Thymus (tissue), 11 donors: ENCODE data around the gene AQR. TPM values are rescaled to one million over a fixed set of nuclear protein-coding genes. Genes with fewer than 3 reads are reported as not detected.
"Not testable (repeated sequence)": the region's sequence is repeated elsewhere in the genome, so short reads cannot be mapped to it uniquely, and the experiment has no call there.

Experiments
- DNase-seq, 9 donors: peaks; one replicate each; pipeline ENCODE4 v3.0.0-alpha.2; 2013; ENCODE audit warnings: low spot score in 9 of 9, low read depth in 6 of 9, missing footprints in 1 of 9
- H3K27ac ChIP-seq, 2 donors: one replicate each; pipeline ENCODE4 v1.5.1; 2013; ENCODE audit warnings: control low read depth in 1 of 2, low read depth in 1 of 2, low read length in 1 of 2, mild to moderate bottlenecking in 1 of 2, moderate library complexity in 1 of 2
- H3K27me3 ChIP-seq, 2 donors: one replicate each; pipeline ENCODE4 v1.5.1; 2013; ENCODE audit warnings: low read length in 1 of 2; ENCODE audit not compliant: control insufficient read depth in 2 of 2, insufficient read depth in 1 of 2
- H3K36me3 ChIP-seq, 2 donors: one replicate each; pipeline ENCODE4 v1.5.1; 2013; ENCODE audit warnings: low read length in 1 of 2, mild to moderate bottlenecking in 1 of 2, moderate library complexity in 1 of 2; ENCODE audit not compliant: control insufficient read depth in 2 of 2, insufficient read depth in 2 of 2
- H3K4me1 ChIP-seq, 2 donors: one replicate each; pipeline ENCODE4 v1.5.1; 2013; ENCODE audit warnings: low read length in 2 of 2; ENCODE audit not compliant: control insufficient read depth in 2 of 2, insufficient read depth in 2 of 2
- H3K4me3 ChIP-seq, 2 donors: one replicate each; pipeline ENCODE4 v1.5.1; 2013; ENCODE audit warnings: low read length in 2 of 2, control low read depth in 1 of 2, mild to moderate bottlenecking in 1 of 2
- H3K9me3 ChIP-seq, 2 donors: one replicate each; pipeline ENCODE4 v1.5.1; 2013; ENCODE audit warnings: low read length in 1 of 2, mild to moderate bottlenecking in 1 of 2; ENCODE audit not compliant: control insufficient read depth in 2 of 2, insufficient read depth in 1 of 2
- WGBS: extraction: QIAGEN DNeasy Blood & Tissue Kit; methylation state at CpG from one replicate; pipeline ENCODE4 v1.1.7; 2013; 5-methylcytosine and 5-hydroxymethylcytosine counted together
- polyA plus RNA-seq: library from polyadenylated mRNA; stranded (reverse); fragments of 200-250 nt; gene quantifications from one replicate; pipeline ENCODE4 v1.2.3, GENCODE V29; 2013
- total RNA-seq: library from RNA; stranded (reverse); fragments of 120-200 nt; gene quantifications from one replicate; pipeline ENCODE4 v1.2.4, GENCODE V29; 2013
- donor health status: healthy.

The AQR gene
- total and polyA plus RNA-seq, 2 donors, result 18.0 to 37.8 TPM

GRCh38 chr15:34809186-34809585 lies 160.4 kb downstream of the AQR start:
- Histone ChIP-seq H3K36me3 (no peaks in the 10 kb centered on the region), H3K4me3 (no peak overlapping the region), H3K27me3 (no peaks in the 10 kb centered on the region), H3K27ac (no peak overlapping the region), H3K4me1 (no peaks in the 10 kb centered on the region), H3K9me3 (no peaks in the 10 kb centered on the region)
- no peak for DNase-seq
- 89% methylated on average over 3 of the region's 3 CpGs for WGBS

- 95% methylated on average over 3 of the region's 3 CpGs for WGBS
- Histone ChIP-seq H3K27ac (no peak overlapping the region), H3K4me1 (no peaks in the 10 kb centered on the region), H3K9me3 (no peaks in the 10 kb centered on the region), H3K4me3 (no peak overlapping the region), H3K36me3 (no peaks in the 10 kb centered on the region), H3K27me3 (no peaks in the 10 kb centered on the region)
- DNase-seq, result no peak
Measured at GRCh38 chr15:34808016-34808415, 161.5 kb downstream of the AQR start.

- not testable (repeated sequence) for H3K27ac ChIP-seq, H3K36me3 ChIP-seq, H3K27me3 ChIP-seq, H3K4me3 ChIP-seq, DNase-seq, H3K9me3 ChIP-seq, H3K4me1 ChIP-seq
- WGBS, result 84% methylated on average over 8 of the region's 8 CpGs
Measured at GRCh38 chr15:34807241-34807640, 162.3 kb downstream of the AQR start.

- Histone ChIP-seq H3K4me3 (no peak overlapping the region), H3K4me1 (no peaks in the 10 kb centered on the region), H3K36me3 (no peaks in the 10 kb centered on the region), H3K27ac (no peak overlapping the region), H3K9me3 (no peaks in the 10 kb centered on the region), H3K27me3 (peaks cover 0 to under 1% of the 10 kb centered on the region in 2 donors)
- 90% methylated on average over 3 of the region's 3 CpGs for WGBS
- no peak for DNase-seq
Measured at GRCh38 chr15:34804776-34805175, 164.8 kb downstream of the AQR start.

GRCh38 chr15:34804113-34804512 lies 165.4 kb downstream of the AQR start:
- H3K9me3 ChIP-seq, result no peaks in the 10 kb centered on the region
- no peak for DNase-seq
- WGBS, result 81% methylated on average over 2 of the region's 2 CpGs

GRCh38 chr15:34802803-34803750 lies 166.5 kb downstream of the AQR start:
- DNase-seq, result no peak
- WGBS, result 95% methylated on average over 7 of the region's 7 CpGs
- H3K9me3 ChIP-seq, result no peaks in the 10 kb centered on the region
- H3K27me3 ChIP-seq, result peaks cover 0 to 10% of the 10 kb centered on the region in 2 donors
- H3K27ac ChIP-seq, result no peak overlapping the region
- H3K36me3 ChIP-seq, result no peaks in the 10 kb centered on the region
- H3K4me1 ChIP-seq, result no peaks in the 10 kb centered on the region
- H3K4me3 ChIP-seq, result no peak overlapping the region

More at GRCh38 chr15:34804113-34804512, 165.4 kb downstream of the AQR start:
- Histone ChIP-seq H3K36me3 (no peaks in the 10 kb centered on the region), H3K27me3 (peaks cover 0 to 7% of the 10 kb centered on the region in 2 donors), H3K4me1 (no peaks in the 10 kb centered on the region), H3K27ac (no peak overlapping the region), H3K4me3 (no peak overlapping the region)

GRCh38 chr15:34802371-34802770 lies 167.2 kb downstream of the AQR start:
- 97% methylated on average over 1 of the region's 1 CpG for whole genome bisulfite sequencing
- no peaks in the 10 kb centered on the region for H3K36me3 ChIP-seq
- no peaks in the 10 kb centered on the region for H3K4me1 ChIP-seq
- no peak overlapping the region for H3K27ac ChIP-seq
- no peak overlapping the region for H3K4me3 ChIP-seq
- DNase-seq, result no peak
- no peaks in the 10 kb centered on the region for H3K9me3 ChIP-seq
- peaks cover 0 to 15% of the 10 kb centered on the region in 2 donors for H3K27me3 ChIP-seq

Other genes with a start within 250 kb of the AQR start
- gene GJD2, start 214.7 kb downstream of the AQR start, total RNA-seq, result 0.14 TPM
- 0.32 TPM for gene GJD2, start 214.7 kb downstream of the AQR start, polyA plus RNA-seq
- 9.6 TPM for gene ACTC1, start 174.2 kb downstream of the AQR start, total RNA-seq
- gene ACTC1, start 174.2 kb downstream of the AQR start, polyA plus RNA-seq, result 13.3 TPM
- 20.4 TPM for gene ZNF770, start 18.5 kb upstream of the AQR start, total RNA-seq
- gene ZNF770, start 18.5 kb upstream of the AQR start, polyA plus RNA-seq, result 20.4 TPM
- not detected for gene NANOGP8, start 115.6 kb upstream of the AQR start, total RNA-seq
- 0.05 TPM for gene NANOGP8, start 115.6 kb upstream of the AQR start, polyA plus RNA-seq